Coronary artery (tissue), 2 donors: ENCODE results near the gene MLXIP.

ENCODE experiments used
- DNase-seq: peaks from one replicate; pipeline ENCODE4 v3.0.0-alpha.2; 2017; ENCODE audit warnings: low spot score
- H3K27ac ChIP-seq, 2 donors: fragments of 200-600 bp; sonication (generic); one replicate each; pipeline ENCODE4 v1.5.1; 2016 to 2019
- H3K4me3 ChIP-seq: fragments of 200-600 bp; sonication (generic); 2 replicates; pipeline ENCODE4 v1.5.1; 2016; ENCODE audit warnings: mild to moderate bottlenecking, moderate library complexity
- TF ChIP-seq, protein P1 (sequence below): fragments of 200-600 bp; sonication (generic); IDR thresholded peaks from one replicate; pipeline ENCODE4 v1.5.1; 2019; ENCODE audit warnings: antibody characterized with exemption

The MLXIP gene

DNA sequence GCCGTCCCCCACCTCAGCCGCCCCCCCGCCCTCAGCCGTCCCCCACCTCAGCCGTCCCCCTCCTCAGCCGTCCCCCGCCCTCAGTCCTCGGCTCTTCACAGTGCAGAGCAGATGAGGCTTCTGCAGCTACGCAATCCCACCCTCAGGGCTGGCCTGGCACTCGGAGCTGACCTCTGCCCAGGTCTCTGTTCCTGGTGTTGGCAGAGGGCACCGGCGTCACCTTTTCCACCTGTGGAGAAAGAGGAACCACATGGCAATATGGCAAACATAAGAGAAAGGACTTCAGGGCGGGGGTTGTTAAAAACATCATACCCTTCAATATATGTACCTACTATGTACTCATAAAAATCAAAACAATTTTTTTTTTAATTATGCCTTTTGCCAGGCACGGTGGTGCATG, 45.8 kb downstream of the MLXIP start:
- TF ChIP-seq, protein P1, sequence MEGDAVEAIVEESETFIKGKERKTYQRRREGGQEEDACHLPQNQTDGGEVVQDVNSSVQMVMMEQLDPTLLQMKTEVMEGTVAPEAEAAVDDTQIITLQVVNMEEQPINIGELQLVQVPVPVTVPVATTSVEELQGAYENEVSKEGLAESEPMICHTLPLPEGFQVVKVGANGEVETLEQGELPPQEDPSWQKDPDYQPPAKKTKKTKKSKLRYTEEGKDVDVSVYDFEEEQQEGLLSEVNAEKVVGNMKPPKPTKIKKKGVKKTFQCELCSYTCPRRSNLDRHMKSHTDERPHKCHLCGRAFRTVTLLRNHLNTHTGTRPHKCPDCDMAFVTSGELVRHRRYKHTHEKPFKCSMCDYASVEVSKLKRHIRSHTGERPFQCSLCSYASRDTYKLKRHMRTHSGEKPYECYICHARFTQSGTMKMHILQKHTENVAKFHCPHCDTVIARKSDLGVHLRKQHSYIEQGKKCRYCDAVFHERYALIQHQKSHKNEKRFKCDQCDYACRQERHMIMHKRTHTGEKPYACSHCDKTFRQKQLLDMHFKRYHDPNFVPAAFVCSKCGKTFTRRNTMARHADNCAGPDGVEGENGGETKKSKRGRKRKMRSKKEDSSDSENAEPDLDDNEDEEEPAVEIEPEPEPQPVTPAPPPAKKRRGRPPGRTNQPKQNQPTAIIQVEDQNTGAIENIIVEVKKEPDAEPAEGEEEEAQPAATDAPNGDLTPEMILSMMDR: no peak
- no peak for DNase-seq
- Histone ChIP-seq H3K4me3 (no peak overlapping the region), H3K27ac (no peak overlapping the region)

DNA sequence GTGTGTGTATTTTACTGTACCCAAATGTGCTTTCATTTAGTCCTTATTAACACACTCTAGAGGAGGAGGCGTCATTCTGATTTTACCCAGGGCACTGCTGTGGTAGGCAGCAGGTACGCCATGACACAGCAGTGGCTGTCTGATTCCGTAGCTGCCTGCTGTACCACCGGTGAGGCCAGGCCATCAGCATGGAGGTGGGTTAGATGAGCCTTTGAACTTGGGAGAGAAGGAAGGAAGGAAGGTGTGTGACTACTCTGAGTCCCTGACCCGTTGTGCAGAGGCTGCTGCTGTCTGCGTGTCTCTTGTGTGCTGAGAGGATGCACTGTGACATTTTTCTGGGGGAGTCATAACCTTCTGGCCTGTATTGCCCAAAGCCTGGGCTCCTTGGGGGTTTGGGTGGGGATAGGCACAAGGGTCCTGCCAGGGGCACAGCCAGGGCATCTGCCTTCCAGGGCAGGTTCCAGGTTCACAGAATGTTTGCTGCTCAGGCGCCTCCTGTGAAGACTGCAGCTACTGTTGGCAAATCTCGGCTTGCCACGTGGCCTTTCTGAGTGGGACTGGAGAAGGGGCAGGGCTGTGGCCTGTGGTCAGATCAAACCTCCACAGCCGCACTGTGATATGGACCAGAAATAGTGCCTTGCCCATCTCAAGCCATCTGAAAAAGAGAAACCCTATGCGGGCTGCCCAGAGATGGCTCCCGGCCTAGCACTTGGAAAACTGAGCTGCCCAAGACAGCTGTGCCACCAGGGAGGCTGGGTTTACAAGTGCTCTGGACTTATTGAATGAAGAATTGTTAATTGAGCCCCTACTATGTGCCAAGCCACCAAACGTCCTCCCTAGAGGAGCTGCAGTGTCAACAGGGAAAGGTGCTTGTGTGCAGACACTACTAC, 47.1 kb downstream of the MLXIP start:
- Histone ChIP-seq H3K4me3 (no peak overlapping the region), H3K27ac (no peak overlapping the region)
- TF ChIP-seq, protein P1: no peak
- no peak for DNase-seq

DNA sequence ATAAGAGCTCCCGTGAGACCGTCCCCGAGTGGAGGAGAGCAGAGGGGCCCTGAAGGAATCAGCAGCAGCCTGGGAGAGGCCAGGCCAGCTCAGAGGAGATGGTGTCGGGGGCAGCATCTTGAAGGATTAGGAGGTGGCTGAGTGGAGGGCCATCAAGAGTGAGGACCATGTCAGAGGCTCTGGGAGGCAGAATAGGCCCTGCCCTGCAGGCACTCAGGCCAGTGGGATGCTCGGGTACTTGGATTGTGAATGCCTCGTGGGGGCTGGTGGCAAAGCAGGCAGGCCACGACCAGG, 47.7 kb downstream of the MLXIP start:
- Histone ChIP-seq H3K4me3 (no peak overlapping the region), H3K27ac (no peak overlapping the region)
- TF ChIP-seq, protein P1: no peak
- no peak for DNase-seq

DNA sequence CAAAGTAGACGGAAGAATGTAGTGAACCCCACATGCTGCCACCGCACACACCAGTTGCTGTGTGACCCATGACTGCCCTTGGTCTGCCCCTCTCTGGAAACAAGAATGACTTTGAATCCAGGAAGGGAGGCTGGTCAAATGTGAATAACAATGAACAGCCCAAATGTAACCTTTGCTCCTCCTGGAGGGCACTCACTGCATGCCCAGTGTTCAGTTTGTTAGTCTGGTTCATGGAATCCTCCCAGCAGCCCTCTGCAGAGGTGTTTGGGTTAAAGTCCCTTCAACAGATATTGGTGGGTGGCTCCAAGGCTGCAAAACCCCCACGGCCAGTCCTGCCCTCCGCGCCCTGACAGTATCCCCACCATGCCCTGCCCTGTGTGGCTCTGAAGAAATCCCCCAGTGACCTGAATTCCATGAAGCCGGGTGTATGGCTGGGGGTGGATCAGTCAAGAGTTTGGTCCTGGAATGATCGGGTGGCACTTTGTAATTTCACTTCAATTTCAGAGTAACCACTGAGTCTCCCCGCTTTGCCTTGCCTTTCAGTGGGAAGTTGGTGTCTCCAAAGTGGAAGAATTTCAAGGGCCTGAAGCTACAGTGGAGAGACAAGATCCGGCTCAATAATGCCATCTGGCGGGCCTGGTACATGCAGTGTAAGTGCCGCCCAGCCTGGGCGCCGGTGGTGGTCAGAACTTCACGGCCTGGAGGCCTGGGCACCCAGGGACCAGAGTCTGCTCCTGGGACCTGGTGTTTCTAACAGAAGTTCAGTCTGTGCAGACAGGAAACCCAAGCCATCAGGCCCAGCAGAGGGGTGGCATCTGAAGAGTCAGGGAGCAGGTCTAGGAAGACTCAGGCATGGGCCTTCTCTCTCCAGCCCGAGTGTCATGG, 48.4 kb downstream of the MLXIP start:
- no peak overlapping the region for H3K27ac ChIP-seq
- H3K4me3 ChIP-seq: no peak overlapping the region
- DNase-seq: no peak
- TF ChIP-seq, protein P1: no peak

DNA sequence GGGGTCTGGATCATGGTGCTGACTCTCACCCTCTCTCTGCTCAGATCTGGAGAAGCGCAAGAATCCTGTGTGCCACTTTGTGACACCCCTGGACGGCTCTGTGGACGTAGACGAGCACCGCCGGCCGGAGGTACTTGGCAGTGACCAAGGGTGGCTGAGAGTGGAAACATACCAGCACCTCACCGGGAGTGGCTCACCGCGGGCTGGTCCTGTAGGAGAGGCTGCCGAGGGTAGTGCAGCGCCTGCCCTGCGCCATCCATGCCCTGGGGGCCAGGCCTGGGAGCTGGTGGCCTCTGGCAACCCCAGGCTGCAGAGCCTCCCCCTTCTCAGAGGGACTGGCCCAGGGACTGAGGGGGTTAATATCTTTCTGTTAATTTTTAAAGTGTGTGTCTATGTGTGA, 49.3 kb downstream of the MLXIP start:
- DNase-seq: no peak
- TF ChIP-seq, protein P1: no peak
- Histone ChIP-seq H3K27ac (no peak overlapping the region), H3K4me3 (no peak overlapping the region)

DNA sequence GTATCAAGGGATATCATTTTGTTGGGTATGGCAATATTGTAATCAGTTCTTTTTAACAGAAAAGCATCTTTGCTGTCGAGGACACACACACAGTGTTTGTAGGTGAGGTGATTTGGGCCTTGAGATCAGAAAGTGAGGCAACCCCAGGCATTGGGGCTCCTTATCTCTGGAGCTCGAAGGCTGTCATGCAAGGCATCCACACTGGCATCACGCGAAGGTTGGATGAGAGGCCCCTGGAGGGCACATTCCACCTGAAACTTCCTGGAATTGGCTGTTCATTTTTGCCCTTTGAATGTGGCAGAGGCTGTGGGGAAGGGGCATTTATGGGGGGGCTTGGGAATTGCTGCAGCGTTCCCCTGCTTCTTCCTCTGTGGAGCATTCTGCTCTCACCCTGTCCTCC, 49.9 kb downstream of the MLXIP start:
- TF ChIP-seq, protein P1: no peak
- no peak for DNase-seq
- Histone ChIP-seq H3K4me3 (no peak overlapping the region), H3K27ac (no peak overlapping the region)
